Brain microvascular endothelial cell (primary cell): Measurements from ENCODE around the gene GJB1.
A peak's percentile ranks its signal among the peaks of the same experiment; 100 is the strongest.

ENCODE experiments used
- DNase-seq: peaks from one replicate; pipeline ENCODE4 v3.0.0-alpha.2; 2020
- H3K27ac ChIP-seq: fragments of 250-450 bp; sonication (Bioruptor Pico); 2 replicates; pipeline ENCODE4 v1.5.1; 2020; ENCODE audit warnings: mild to moderate bottlenecking, moderate library complexity
- H3K27me3 ChIP-seq: fragments of 250-450 bp; sonication (Bioruptor Pico); replicated peaks from 2 replicates; pipeline ENCODE4 v1.5.1; 2020; ENCODE audit warnings: mild to moderate bottlenecking
- H3K36me3 ChIP-seq: fragments of 250-450 bp; sonication (Bioruptor Pico); replicated peaks from 2 replicates; pipeline ENCODE4 v1.5.1; 2020; ENCODE audit warnings: mild to moderate bottlenecking
- H3K4me3 ChIP-seq: 2 replicates; pipeline ENCODE4 v1.5.1; 2011; ENCODE audit warnings: low read depth, mild to moderate bottlenecking, control low read depth, low read length, moderate library complexity
- in situ Hi-C: cut with HindIII; loops from 2 replicates; pipeline ENCODE4 v1.10.0; 2017; ENCODE audit warnings: low sequenced_read_pairs, low pct_ligation_motif_present
- TF ChIP-seq, protein P1 (sequence below): IDR thresholded peaks from 2 replicates; pipeline ENCODE4 v1.5.1; 2011; ENCODE audit warnings: low read depth, mild to moderate bottlenecking, moderate library complexity, low read length, control low read depth, inconsistent platforms; ENCODE audit errors: missing control alignments

Gene GJB1

DNA sequence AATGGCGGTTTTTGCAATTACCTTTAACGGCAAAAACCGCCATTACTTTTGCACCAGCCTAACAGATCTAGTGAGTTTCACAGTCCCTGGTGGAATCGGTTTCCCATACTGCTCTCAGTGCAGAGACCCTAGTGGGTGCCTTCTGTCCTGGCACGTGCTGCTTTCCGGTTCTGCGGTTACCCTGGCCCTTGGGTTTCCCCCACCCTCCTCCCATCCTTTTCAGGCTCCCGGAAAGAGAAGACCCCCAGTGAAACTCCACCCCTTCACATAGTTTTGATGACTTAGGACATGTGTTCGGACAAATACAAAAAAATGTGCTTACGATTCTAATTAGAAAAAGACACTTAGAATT, 41.5 kb upstream of the GJB1 start:
- TF ChIP-seq, protein P1, sequence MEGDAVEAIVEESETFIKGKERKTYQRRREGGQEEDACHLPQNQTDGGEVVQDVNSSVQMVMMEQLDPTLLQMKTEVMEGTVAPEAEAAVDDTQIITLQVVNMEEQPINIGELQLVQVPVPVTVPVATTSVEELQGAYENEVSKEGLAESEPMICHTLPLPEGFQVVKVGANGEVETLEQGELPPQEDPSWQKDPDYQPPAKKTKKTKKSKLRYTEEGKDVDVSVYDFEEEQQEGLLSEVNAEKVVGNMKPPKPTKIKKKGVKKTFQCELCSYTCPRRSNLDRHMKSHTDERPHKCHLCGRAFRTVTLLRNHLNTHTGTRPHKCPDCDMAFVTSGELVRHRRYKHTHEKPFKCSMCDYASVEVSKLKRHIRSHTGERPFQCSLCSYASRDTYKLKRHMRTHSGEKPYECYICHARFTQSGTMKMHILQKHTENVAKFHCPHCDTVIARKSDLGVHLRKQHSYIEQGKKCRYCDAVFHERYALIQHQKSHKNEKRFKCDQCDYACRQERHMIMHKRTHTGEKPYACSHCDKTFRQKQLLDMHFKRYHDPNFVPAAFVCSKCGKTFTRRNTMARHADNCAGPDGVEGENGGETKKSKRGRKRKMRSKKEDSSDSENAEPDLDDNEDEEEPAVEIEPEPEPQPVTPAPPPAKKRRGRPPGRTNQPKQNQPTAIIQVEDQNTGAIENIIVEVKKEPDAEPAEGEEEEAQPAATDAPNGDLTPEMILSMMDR, result no peak
- DNase-seq, result no peak
- H3K27ac ChIP-seq, result peak overlapping the region; percentile 38

DNA sequence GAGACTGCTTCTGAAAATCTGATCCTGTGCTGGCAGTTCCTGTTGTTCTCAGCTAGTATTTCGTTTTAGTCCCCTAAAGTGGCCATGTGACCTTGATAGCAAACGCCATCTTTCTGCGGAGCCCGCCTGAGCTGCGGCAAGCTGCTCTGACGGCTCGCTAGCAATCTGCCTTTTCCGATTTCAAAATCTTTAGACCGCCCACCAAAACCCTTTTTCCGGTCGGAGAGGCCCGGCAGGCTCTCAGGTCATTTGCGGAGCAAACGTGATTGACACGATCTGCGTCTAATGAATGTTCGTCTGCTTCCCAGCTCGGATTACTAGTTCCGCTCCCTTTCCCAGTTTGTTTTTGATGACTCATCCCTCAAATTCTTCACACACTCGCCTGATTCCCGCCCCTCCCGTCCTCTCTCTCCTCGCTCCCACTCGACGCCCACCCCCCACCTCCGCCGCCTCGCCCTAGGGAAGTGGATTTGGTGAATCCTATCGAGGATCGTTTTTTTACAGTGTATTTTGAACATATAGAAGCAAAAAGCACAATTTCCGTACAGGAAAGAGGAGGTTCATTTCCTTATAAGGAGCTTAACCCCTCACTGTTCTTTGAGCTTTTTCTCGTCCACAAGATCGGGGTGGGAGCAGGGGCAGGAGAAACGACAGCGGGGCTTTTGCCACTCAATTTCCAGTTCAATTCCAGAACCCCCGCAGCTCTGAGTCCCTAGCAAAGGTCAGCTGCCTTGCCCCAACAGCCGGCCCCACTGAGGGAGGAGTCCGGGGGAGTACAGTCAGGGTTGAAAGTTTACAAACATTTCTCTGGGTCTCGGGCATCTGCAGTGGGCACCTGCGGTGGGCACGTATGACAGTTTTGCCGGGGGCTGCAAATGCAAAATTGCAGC, 40.9 kb upstream of the GJB1 start:
- Histone ChIP-seq H3K36me3 (no peaks in the 10 kb centered on the region), H3K27me3 (no peaks in the 10 kb centered on the region), H3K27ac (peak overlapping the region; percentile 62), H3K4me3 (peak overlapping the region; percentile 48)
- DNase-seq, result peak; percentile 96
- TF ChIP-seq, protein P1, result no peak
- in situ Hi-C loops, result no loop called here

More for the DNA sequence above, 41.5 kb upstream of the GJB1 start:
- H3K27me3 ChIP-seq, result no peaks in the 10 kb centered on the region
- H3K36me3 ChIP-seq, result no peaks in the 10 kb centered on the region
- in situ Hi-C loops, result no loop called here
- peak overlapping the region; percentile 48 for H3K4me3 ChIP-seq

DNA sequence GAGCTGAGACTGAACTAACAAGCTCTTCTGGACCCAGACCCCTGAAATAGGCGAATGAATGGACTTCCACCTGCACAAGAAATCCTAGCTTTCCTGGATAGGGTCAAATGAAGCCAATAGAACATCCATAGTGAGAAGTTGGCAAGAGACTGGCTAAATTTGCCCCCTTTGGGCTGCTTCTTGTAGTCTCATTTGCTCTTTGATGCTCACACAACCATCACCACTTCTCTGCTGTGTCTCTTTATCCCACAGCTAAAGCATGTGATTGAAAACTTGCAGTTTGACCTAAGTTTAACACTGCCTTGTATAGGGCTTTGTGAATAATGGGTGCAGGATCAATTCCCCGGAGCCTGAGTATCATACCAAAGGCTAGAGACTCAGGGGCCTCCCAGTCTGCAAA, 40.2 kb upstream of the GJB1 start:
- Histone ChIP-seq H3K36me3 (no peaks in the 10 kb centered on the region), H3K4me3 (no peak overlapping the region), H3K27ac (no peak overlapping the region), H3K27me3 (no peaks in the 10 kb centered on the region)
- TF ChIP-seq, protein P1, result no peak
- in situ Hi-C loops, result no loop called here
- DNase-seq, result no peak

DNA sequence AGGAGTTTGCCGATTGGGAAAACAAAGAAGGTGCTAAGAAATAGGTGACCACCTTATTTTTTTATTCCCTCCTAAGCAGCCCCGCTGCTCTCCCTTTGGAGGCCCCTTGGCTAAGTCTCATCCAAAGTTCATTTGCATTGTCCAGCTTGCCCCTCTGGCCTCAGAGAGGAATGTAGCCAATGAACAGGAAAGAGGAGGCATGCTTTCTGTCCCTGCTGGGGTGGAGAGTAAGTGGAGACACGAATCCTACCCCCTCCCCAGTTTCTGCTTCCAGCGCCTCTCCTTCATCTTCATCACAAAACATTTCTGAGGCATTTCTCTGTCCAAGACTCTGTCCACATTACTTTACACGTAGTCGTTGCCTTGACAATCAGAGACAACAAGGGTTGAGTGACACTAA, 39.7 kb upstream of the GJB1 start:
- TF ChIP-seq, protein P1, result no peak
- no peak for DNase-seq
- Histone ChIP-seq H3K27me3 (no peaks in the 10 kb centered on the region), H3K4me3 (no peak overlapping the region), H3K36me3 (no peaks in the 10 kb centered on the region), H3K27ac (no peak overlapping the region)
- in situ Hi-C loops, result no loop called here

DNA sequence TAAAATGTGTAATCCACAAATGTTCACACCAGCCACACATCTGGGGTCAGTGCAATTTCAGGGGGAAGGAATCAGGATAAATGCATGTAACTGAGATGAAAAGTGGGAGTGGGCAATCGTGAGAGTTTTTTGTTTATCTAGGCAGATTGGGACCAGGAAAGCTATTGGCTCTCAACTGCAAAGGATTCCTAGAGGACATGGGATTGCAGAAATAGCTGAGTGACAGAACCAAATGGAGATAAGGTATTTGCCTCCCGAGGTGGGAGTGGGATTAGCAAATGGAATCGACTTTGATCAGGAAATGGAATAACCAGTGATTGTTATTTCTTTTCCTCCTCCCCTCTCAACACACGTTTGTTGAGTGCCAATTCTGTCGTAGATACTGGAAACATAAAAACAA, 38.9 kb upstream of the GJB1 start:
- Histone ChIP-seq H3K27ac (no peak overlapping the region), H3K36me3 (no peaks in the 10 kb centered on the region), H3K27me3 (no peaks in the 10 kb centered on the region), H3K4me3 (no peak overlapping the region)
- no peak for DNase-seq
- TF ChIP-seq, protein P1, result no peak
- in situ Hi-C loops, result no loop called here
